Ovary (tissue), 10 donors: ENCODE results near the gene THEM4. TPM values are rescaled to one million over a fixed set of nuclear protein-coding genes. Genes with fewer than 3 reads are reported as not detected.

Source experiments
- DNase-seq, 5 donors: peaks; one replicate each; pipeline ENCODE4 v3.0.0-alpha.2; 2019 to 2020
- H3K27ac ChIP-seq, 2 donors: fragments of 200-600 bp; one replicate each; pipeline versions ENCODE4 v1.5.1 to v1.8.0; 2019 to 2022
- H3K27me3 ChIP-seq: fragments of 200-600 bp; one replicate; pipeline ENCODE4 v1.8.0; 2022
- H3K36me3 ChIP-seq: fragments of 200-600 bp; sonication (generic); one replicate; pipeline ENCODE4 v1.5.1; 2019
- H3K4me1 ChIP-seq: one replicate; pipeline ENCODE4 v1.8.1; 2013; ENCODE audit warnings: mild to moderate bottlenecking, moderate library complexity; ENCODE audit not compliant: insufficient read depth
- H3K4me3 ChIP-seq: fragments of 200-600 bp; sonication (generic); one replicate; pipeline ENCODE4 v1.5.1; 2017
- H3K9me3 ChIP-seq, 2 donors: fragments of 200-600 bp in 1 of 2; sonication (generic) in 1 of 2; one replicate each; pipeline versions ENCODE4 v1.5.1 to v1.8.1; 2013 to 2019; ENCODE audit warnings: mild to moderate bottlenecking in 1 of 2, moderate library complexity in 1 of 2
- EP300 ChIP-seq: sonication (generic); formaldehyde crosslinking; IDR thresholded peaks from one replicate; pipeline ENCODE4 v1.6.1; 2017; ENCODE audit warnings: antibody characterized with exemption
- POLR2A ChIP-seq: fragments of 450-650 bp; IDR thresholded peaks from one replicate; pipeline ENCODE4 v1.6.1; 2017; ENCODE audit warnings: antibody characterized with exemption, mild to moderate bottlenecking, moderate library complexity
- WGBS, 3 donors: extraction: QIAGEN DNeasy Blood & Tissue Kit in 1 of 3; methylation state at CpG; one replicate each; pipeline versions ENCODE4 v1.1.5 to v1.1.7; 2013 to 2017; 5-methylcytosine and 5-hydroxymethylcytosine counted together
- intact Hi-C, 4 donors: fragments of 100-400 bp; cut with DNase I; formaldehyde crosslinking; loops; one replicate each; pipeline versions ENCODE4 v1.11.0 to v1.15.1; 2022 to 2023
- long read RNA-seq, 3 donors: library from polyadenylated mRNA in 2 of 3; unstranded in 2 of 3; transcript quantifications; one replicate each; pipeline ENCODE4 v2.0.0 and lab custom pipeline, GENCODE V29; 2021 to 2026
- polyA plus RNA-seq, 2 donors: library from polyadenylated mRNA; stranded (reverse); fragments of 200-250 nt in 1 of 2; fragments of 350-450 nt in 1 of 2; fragmentation: Illumina TruSeq in 1 of 2; extraction: RNeasy Lipid Tissue Mini Kit (QIAGEN cat#74804) in 1 of 2; gene quantifications; one replicate each; pipeline ENCODE4 v1.2.3, GENCODE V29; 2013 to 2014
- total RNA-seq, 7 donors: library from RNA; depleted of rRNA in 2 of 7; stranded (reverse); fragments of >200 nt in 2 of 7; fragmentation: NEBNext Ultra II Directional in 3 of 7; extraction: Animal tissue kit (Norgen Biotek cat#: 25700) in 3 of 7; gene quantifications; one replicate each; pipeline versions ENCODE4 v1.1.0 to v1.2.4, GENCODE V29; 2016 to 2023
- TF ChIP-seq, protein P1 (sequence below), 3 donors: fragments of 450-650 bp in 2 of 3; fragments of 200-600 bp in 1 of 3; IDR thresholded peaks; one replicate each; pipeline versions ENCODE4 v1.5.1 to v1.8.0; 2016 to 2022; ENCODE audit warnings: antibody characterized with exemption in 3 of 3, mild to moderate bottlenecking in 1 of 3
- donor health status: DM: no; HTN: no; CAD: no; lungs with moderate emphysema.
- donor health status: DM: no; HTN: no; CAD: no.
- donor health status: Bipolar disorder and iron deficiency.
- donor health status: DM: yes; HTN: yes; CAD: no.
- donor health status: DM: no; HTN: no; CAD: no.
- donor health status: DM: yes; HTN: yes; CAD: no.

The THEM4 gene
- total RNA-seq (10 to 100 TPM; 10.4 to 21.8 (median 16.7) TPM), polyA plus RNA-seq (10 to 100 TPM; 12.3 to 14.4 TPM)
- long read RNA-seq, donor 1, transcript THEM4-202 (7 exons, 1,832 nt) = minor isoform, 21 of 46 reads
- long read RNA-seq, donor 1, transcript THEM4-201 (6 exons, 2,377 nt) = major isoform, 22 of 46 reads
- long read RNA-seq, donor 1, partial matches to known transcripts = 0 of 46 reads
- long read RNA-seq, donor 1, other reads (novel, unspliced or antisense) = 2 of 46 reads
- long read RNA-seq, donor 2, transcript THEM4-202 (7 exons, 1,832 nt) = major isoform, 5 of 38 reads
- long read RNA-seq, donor 2, partial matches to known transcripts = 27 of 38 reads
- long read RNA-seq, donor 2, other reads (novel, unspliced or antisense) = 0 of 38 reads
- long read RNA-seq, donor 3, transcript THEM4-202 (7 exons, 1,832 nt) = major isoform, 9 of 18 reads
- long read RNA-seq, donor 3, partial matches to known transcripts = 3 of 18 reads
- long read RNA-seq, donor 3, other reads (novel, unspliced or antisense) = 3 of 18 reads

DNA sequence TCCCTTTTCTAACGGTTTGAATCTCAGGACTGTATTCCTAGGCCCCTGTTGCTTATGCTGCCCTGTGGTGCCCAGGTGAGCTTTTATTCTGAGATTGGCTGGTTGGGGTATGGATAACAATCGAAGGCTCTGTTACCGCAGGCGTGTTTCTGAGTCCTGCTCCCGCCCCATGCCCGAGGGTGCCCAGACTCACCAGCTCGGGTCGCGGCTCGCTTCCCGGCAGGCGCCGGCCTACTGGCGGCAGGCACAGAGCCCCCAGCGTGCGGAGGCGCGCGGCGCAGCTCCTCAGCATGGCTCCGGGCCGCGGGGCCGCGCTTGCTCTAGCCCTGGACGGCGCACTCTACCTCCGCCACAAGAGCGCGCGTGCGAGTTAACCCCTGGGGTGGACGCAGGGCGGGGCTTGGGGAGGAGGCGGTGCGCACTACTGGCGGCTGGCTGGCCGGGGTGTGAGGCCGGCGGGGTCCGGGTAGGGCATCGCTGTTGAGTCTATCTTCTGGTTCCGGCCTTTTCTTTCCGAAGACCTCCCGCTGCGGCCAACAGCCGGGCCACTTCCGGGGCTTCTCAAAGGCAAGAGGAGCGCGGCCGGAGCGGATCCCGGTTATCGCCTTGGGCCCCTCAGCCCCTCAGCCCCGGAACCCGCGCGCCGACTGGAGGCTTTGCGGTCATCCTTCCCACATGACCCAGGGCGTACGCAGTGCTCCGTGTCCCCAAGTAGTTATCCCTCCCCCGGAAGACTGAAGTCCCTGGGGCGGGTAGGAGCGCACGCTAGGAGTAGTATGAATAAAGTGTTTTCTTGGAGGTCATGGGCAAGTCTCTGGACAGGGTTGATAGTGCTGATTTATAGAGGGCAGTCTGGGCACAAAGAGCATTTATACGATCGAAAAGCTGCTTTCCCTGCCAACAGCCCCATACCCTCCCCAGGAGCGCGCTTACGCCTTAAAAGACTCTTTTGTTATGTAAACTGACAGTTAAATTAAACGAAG lies at the start of gene THEM4:
Gene THEM4, minus strand, starts transcription at position 345 of the 983 bp plus-strand sequence. Its CDS starts 53 bp downstream, at position 292.
- H3K4me1 ChIP-seq = peaks cover 1% of the 10 kb centered on the region
- peak within 1 kb of the TSS; percentile 62 for H3K4me3 ChIP-seq
- peak; percentile 97 to 99 (median 97) for DNase-seq
- intact Hi-C loops = no loop called here
- no peaks in the 10 kb centered on the region for H3K27me3 ChIP-seq
- H3K27ac ChIP-seq = peak within 1 kb of the TSS in 1 of 2 donors; percentile 29
- H3K9me3 ChIP-seq = no peaks in the 10 kb centered on the region
- TF ChIP-seq EP300 = no peak
- TF ChIP-seq POLR2A = peak; percentile 58
- TF ChIP-seq, protein P1, sequence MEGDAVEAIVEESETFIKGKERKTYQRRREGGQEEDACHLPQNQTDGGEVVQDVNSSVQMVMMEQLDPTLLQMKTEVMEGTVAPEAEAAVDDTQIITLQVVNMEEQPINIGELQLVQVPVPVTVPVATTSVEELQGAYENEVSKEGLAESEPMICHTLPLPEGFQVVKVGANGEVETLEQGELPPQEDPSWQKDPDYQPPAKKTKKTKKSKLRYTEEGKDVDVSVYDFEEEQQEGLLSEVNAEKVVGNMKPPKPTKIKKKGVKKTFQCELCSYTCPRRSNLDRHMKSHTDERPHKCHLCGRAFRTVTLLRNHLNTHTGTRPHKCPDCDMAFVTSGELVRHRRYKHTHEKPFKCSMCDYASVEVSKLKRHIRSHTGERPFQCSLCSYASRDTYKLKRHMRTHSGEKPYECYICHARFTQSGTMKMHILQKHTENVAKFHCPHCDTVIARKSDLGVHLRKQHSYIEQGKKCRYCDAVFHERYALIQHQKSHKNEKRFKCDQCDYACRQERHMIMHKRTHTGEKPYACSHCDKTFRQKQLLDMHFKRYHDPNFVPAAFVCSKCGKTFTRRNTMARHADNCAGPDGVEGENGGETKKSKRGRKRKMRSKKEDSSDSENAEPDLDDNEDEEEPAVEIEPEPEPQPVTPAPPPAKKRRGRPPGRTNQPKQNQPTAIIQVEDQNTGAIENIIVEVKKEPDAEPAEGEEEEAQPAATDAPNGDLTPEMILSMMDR (IDR thresholded peaks at IDR 0.05) = peak; percentile 42 to 58 (median 44)
- no peaks in the 10 kb centered on the region for H3K36me3 ChIP-seq
- 1 to 3% (median 2%) methylated on average over 39 to 73 of the region's 73 CpGs for WGBS, 3 donors

DNA sequence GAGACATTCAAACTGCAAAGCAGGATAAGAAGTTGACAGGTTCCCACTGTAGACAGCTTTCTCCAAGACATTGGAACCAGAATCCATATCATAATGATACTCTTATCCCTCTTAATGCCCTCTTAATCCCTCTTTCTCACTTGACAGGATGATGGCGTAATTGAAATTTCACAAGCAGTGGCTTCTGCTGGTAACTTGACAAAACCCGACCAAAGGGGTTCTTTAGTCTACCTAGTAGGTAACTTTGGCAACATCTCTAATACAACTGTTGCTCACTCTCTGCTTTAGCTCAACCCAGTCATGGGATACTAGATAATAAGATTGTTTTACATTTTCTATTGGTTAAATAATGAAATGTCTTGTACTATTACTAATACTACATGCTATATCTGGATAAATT lies 49.6 kb upstream of the THEM4 start:
- Histone ChIP-seq H3K9me3 (no peaks in the 10 kb centered on the region), H3K4me3 (no peak overlapping the region), H3K27me3 (no peaks in the 10 kb centered on the region), H3K36me3 (no peaks in the 10 kb centered on the region), H3K4me1 (no peaks in the 10 kb centered on the region), H3K27ac (no peak overlapping the region)
- intact Hi-C loops = no loop called here
- no peak for DNase-seq
- TF ChIP-seq, protein P1 (IDR thresholded peaks at IDR 0.05) = no peak
- TF ChIP-seq EP300 (no peak), POLR2A (no peak)
- WGBS, 3 donors = 91 to 96% (median 93%) methylated on average over 2 of the region's 2 CpGs

DNA sequence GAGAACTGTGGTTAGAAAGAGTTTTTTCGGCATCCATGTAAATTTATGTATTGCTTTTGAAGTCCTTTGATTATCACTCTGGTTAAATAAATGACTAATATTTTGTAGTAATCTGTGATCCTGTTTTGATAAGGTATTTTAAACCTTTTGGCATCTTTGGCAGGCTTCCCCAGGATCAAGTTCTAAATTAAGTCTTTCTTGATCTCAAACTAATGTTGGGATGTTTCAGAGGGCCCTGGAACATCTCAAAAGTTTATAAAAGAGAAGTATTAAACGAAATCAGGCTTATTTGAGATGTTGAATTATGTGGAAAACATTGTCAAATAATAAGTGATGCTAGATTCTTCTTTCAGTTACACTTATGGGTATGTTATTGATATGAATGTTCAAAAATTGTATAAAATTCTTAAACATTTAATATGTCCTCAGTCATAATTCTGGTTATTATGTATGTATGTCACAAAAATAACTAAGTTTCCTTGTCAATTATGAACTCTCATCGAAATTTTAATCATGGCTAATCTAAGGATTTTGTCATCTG lies 47.7 kb upstream of the THEM4 start:
- no peaks in the 10 kb centered on the region for H3K9me3 ChIP-seq
- WGBS, 3 donors = 92 to 93% (median 92%) methylated on average over 3 of the region's 3 CpGs
- no peak overlapping the region for H3K27ac ChIP-seq
- intact Hi-C loops = no loop called here
- TF ChIP-seq, protein P1 (IDR thresholded peaks at IDR 0.05) = no peak
- no peak for TF ChIP-seq POLR2A
- no peak for TF ChIP-seq EP300
- no peaks in the 10 kb centered on the region for H3K36me3 ChIP-seq
- no peaks in the 10 kb centered on the region for H3K4me1 ChIP-seq
- DNase-seq = no peak
- no peak overlapping the region for H3K4me3 ChIP-seq
- H3K27me3 ChIP-seq = no peaks in the 10 kb centered on the region
